Heart left ventricle (tissue), 16 donors: ENCODE data around the gene METTL9. TPM values are rescaled to one million over a fixed set of nuclear protein-coding genes. Genes with fewer than 3 reads are reported as not detected.
"Not testable (repeated sequence)": the region's sequence is repeated elsewhere in the genome, so short reads cannot be mapped to it uniquely, and the experiment has no call there.

ENCODE experiments used
- ATAC-seq, 4 donors: fragments of 200-7000 bp; cut with Tn5 transposase; one replicate each; pipeline ENCODE4 v1.9.1; 2020 to 2022; ENCODE audit warnings: moderate library complexity in 4 of 4, mild to moderate bottlenecking in 3 of 4, moderate number of reproducible peaks in 1 of 4
- DNase-seq, 5 donors: peaks; one replicate each; pipeline ENCODE4 v3.0.0-alpha.2; 2020
- H3K27ac ChIP-seq, 12 donors: fragments of 200-600 bp; sonication (generic) in 4 of 12; one replicate each; pipeline versions ENCODE4 v1.5.0 to v1.8.0; 2016 to 2022; ENCODE audit warnings: mild to moderate bottlenecking in 2 of 12
- H3K27me3 ChIP-seq, 9 donors: fragments of 200-600 bp; sonication (generic) in 2 of 9; one replicate each; pipeline versions ENCODE4 v1.5.1 to v1.8.0; 2016 to 2022; ENCODE audit warnings: mild to moderate bottlenecking in 3 of 9
- H3K36me3 ChIP-seq, 9 donors: fragments of 200-600 bp; sonication (generic) in 2 of 9; one replicate each; pipeline versions ENCODE4 v1.5.0 to v1.8.0; 2018 to 2022; ENCODE audit warnings: mild to moderate bottlenecking in 2 of 9
- H3K4me1 ChIP-seq, 12 donors: fragments of 200-600 bp; sonication (generic) in 4 of 12; one replicate each; pipeline versions ENCODE4 v1.5.0 to v1.8.0; 2016 to 2022; ENCODE audit warnings: mild to moderate bottlenecking in 3 of 12
- H3K4me3 ChIP-seq, 12 donors: fragments of 200-600 bp; sonication (generic) in 4 of 12; one replicate each; pipeline versions ENCODE4 v1.5.0 to v1.8.0; 2017 to 2022; ENCODE audit warnings: mild to moderate bottlenecking in 9 of 12, moderate library complexity in 4 of 12
- H3K9me3 ChIP-seq, 12 donors: fragments of 200-600 bp; sonication (generic) in 4 of 12; one replicate each; pipeline versions ENCODE4 v1.5.0 to v1.8.0; 2016 to 2022; ENCODE audit warnings: mild to moderate bottlenecking in 1 of 12
- POLR2A ChIP-seq, 2 donors: fragments of 450-650 bp; IDR thresholded peaks; one replicate each; pipeline ENCODE4 v1.6.1; 2017; ENCODE audit warnings: antibody characterized with exemption in 2 of 2, mild to moderate bottlenecking in 2 of 2, moderate library complexity in 2 of 2
- WGBS, 4 donors: extraction: QIAGEN DNeasy Blood & Tissue Kit in 2 of 4; methylation state at CpG; one replicate each; pipeline versions ENCODE4 v1.1.5 to v1.1.7; 2013 to 2018; 5-methylcytosine and 5-hydroxymethylcytosine counted together
- intact Hi-C, 10 donors: fragments of 100-400 bp; cut with DNase I; formaldehyde crosslinking; loops; one replicate each; pipeline versions ENCODE4 v1.11.1 to v1.14.2; 2022
- polyA plus RNA-seq, 2 donors: library from polyadenylated mRNA; stranded (reverse); fragments of 200-250 nt; gene quantifications; one replicate each; pipeline ENCODE4 v1.2.3, GENCODE V29; 2013
- total RNA-seq, 9 donors: library from RNA; depleted of rRNA in 2 of 9; stranded (reverse); fragments of >200 nt in 2 of 9; fragmentation: NEBNext Ultra II Directional in 3 of 9; extraction: Animal tissue kit (Norgen Biotek cat#: 25700) in 3 of 9; gene quantifications; one replicate each; pipeline versions ENCODE4 v1.1.0 to v1.2.4, GENCODE V29; 2016 to 2023
- TF ChIP-seq, protein P1 (sequence below), 12 donors: fragments of 200-600 bp; sonication (generic) in 4 of 12; IDR thresholded peaks; one replicate each; pipeline versions ENCODE4 v1.5.0 to v1.8.0; 2018 to 2022; ENCODE audit warnings: antibody characterized with exemption in 12 of 12, mild to moderate bottlenecking in 5 of 12
- donor health status: ischemic (EF 13 %, LVEDD 7.1; RV severe dilation, severe dysfunction).
- donor health status: healthy with polysubstance abuse.
- donor health status: DM: no; HTN: yes; CAD: no.
- donor health status: DM: no; HTN: no; CAD: no.
- donor health status: ischemic (EF 25% LVEDD 6.9; RV normal size, moderate dysfunction).
- donor health status: ischemic (EF 25% LVEDD 5.7; RV mildly dilated, moderate dysfunction).
- donor health status: healthy.
- donor health status: DM: yes; HTN: yes; CAD: no.
- donor health status: ischemic (EF 35%, LVEDD 5.7; RV mildly dilated, moderate dysfunction).
- donor health status: nonischemic (EF 11% LVEDD 7.7; RV severe dilation, severe dysfunction).
- donor health status: DM: yes; HTN: yes; CAD: no.
- donor health status: PGD.
- donor health status: ischemic (EF 29% LVEDD 5.4; RV normal size, mild dysfunction).
- donor health status: nonischemic (EF 23%, LVEDD 6.1; RV moderate dilation, normal function).

The METTL9 gene
- total and polyA plus RNA-seq, 11 donors = 12.2 to 70.6 (median 55.0) TPM

DNA sequence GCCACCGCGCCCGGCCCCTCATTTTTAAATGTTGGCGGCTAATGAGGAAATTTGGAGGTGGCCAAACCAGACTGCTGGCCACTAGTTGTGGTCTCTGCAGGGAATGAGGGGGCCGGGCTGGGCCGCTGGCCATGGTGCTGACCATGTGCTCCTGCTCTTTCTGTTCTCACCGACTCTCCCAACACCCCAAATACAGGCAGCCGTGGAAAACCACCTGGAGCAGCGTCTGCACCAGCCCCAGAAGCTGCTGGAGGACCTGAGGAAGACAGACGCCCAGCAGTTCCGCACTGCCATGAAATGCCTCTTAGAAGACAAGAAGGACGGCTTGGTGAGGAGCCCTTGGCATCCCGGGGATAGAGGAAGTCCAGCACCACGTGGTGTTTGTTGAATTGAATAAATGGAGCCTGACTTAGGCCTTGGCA is 85.7 kb downstream of the METTL9 start:
- Histone ChIP-seq H3K27ac (no peak overlapping the region), H3K4me3 (no peak overlapping the region), H3K27me3 (peaks cover 0 to 7% (median 0%) of the 10 kb centered on the region in 9 donors), H3K4me1 (no peaks in the 10 kb centered on the region), H3K9me3 (peaks cover 0 to 7% (median 0%) of the 10 kb centered on the region in 12 donors), H3K36me3 (no peaks in the 10 kb centered on the region)
- WGBS, 4 donors = 33 to 44% (median 40%) methylated on average over 13 to 14 of the region's 14 CpGs
- no peak for ATAC-seq
- DNase-seq = no peak
- intact Hi-C loops = no loop called here
- TF ChIP-seq POLR2A (IDR thresholded peaks at IDR 0.05) = no peak
- TF ChIP-seq, protein P1, sequence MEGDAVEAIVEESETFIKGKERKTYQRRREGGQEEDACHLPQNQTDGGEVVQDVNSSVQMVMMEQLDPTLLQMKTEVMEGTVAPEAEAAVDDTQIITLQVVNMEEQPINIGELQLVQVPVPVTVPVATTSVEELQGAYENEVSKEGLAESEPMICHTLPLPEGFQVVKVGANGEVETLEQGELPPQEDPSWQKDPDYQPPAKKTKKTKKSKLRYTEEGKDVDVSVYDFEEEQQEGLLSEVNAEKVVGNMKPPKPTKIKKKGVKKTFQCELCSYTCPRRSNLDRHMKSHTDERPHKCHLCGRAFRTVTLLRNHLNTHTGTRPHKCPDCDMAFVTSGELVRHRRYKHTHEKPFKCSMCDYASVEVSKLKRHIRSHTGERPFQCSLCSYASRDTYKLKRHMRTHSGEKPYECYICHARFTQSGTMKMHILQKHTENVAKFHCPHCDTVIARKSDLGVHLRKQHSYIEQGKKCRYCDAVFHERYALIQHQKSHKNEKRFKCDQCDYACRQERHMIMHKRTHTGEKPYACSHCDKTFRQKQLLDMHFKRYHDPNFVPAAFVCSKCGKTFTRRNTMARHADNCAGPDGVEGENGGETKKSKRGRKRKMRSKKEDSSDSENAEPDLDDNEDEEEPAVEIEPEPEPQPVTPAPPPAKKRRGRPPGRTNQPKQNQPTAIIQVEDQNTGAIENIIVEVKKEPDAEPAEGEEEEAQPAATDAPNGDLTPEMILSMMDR (IDR thresholded peaks at IDR 0.05) = no peak

DNA sequence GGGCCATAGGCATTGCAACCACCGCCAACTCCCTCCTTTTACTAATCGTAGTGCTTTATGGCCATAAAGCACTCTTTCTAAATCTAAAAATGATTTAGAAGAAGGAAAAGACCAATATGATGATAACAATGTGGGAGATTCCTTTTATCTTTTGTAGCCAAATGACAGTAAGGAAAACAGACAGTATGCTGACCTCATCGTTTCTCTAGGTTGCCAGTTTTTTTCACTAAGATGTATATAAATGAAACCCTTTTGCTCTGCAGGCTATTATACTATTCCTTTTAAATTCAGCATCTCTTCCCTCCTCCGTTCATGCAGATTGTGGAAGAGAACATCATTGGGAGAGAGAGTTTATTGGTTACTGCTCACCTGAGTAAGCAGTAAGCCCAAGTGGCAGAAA is 89.7 kb downstream of the METTL9 start:
- no peak for ATAC-seq
- H3K4me3 ChIP-seq = no peak overlapping the region
- DNase-seq = no peak
- H3K27ac ChIP-seq = no peak overlapping the region
- WGBS, 4 donors = 62 to 81% (median 78%) methylated on average over 4 of the region's 4 CpGs
- H3K36me3 ChIP-seq = no peaks in the 10 kb centered on the region
- H3K4me1 ChIP-seq = no peaks in the 10 kb centered on the region
- intact Hi-C loops = no loop called here
- H3K27me3 ChIP-seq = peaks cover 0 to 2% (median 0%) of the 10 kb centered on the region in 9 donors
- peaks cover 0 to 7% (median 0%) of the 10 kb centered on the region in 12 donors for H3K9me3 ChIP-seq
- no peak for TF ChIP-seq POLR2A (IDR thresholded peaks at IDR 0.05)
- TF ChIP-seq, protein P1 (IDR thresholded peaks at IDR 0.05) = no peak

DNA sequence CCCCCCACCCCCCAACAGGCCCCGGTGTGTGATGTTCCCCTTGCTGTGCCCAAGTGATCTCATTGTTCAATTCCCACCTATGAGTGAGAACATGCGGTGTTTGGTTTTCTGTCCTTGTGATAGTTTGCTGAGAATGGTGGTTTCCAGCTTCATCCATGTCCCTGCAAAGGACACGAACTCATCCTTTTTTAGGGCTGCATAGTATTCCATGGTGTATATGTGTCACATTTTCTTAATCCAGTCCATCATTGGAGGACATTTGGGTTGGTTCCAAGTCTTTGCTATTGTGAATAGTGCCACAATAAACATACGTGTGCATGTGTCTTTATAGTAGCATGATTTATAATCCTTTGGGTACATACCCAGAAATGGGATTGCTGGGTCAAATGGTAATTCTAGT is 91.6 kb downstream of the METTL9 start:
- H3K4me1 ChIP-seq, DNase-seq, H3K27ac ChIP-seq, ATAC-seq, H3K27me3 ChIP-seq, intact Hi-C loops, H3K36me3 ChIP-seq, H3K9me3 ChIP-seq, H3K4me3 ChIP-seq: not testable (repeated sequence)
- WGBS, 4 donors = 78 to 85% (median 84%) methylated on average over 4 of the region's 4 CpGs

DNA sequence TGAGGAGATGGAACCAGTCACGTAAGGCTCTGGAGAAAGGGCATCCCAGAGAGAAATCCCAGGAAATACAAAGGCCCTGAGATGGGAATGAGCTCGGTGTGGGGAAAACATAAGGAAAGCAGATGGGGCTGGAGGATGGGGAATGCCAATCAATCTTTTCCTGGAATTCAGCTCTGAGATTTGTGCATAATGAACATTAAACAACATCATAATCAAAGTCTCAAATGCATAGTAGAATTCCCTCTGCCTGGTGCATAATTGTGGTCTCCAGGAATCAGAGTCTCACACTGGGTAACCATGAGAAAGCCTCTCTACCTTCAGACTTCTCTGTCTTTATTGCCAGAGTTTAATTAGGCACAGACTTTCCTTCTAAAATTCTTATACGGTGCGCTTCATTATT is 95.2 kb downstream of the METTL9 start:
- H3K27me3 ChIP-seq = no peaks in the 10 kb centered on the region
- no peaks in the 10 kb centered on the region for H3K9me3 ChIP-seq
- no peak overlapping the region for H3K4me3 ChIP-seq
- DNase-seq (no peak), ATAC-seq (no peak)
- 82 to 86% (median 85%) methylated on average over 4 of the region's 4 CpGs for WGBS, 4 donors
- no peak overlapping the region for H3K27ac ChIP-seq
- H3K36me3 ChIP-seq = no peaks in the 10 kb centered on the region
- TF ChIP-seq, protein P1 (IDR thresholded peaks at IDR 0.05) = no peak
- no peak for TF ChIP-seq POLR2A (IDR thresholded peaks at IDR 0.05)
- intact Hi-C loops = no loop called here
- H3K4me1 ChIP-seq = peaks cover 0 to 8% (median 0%) of the 10 kb centered on the region in 12 donors

DNA sequence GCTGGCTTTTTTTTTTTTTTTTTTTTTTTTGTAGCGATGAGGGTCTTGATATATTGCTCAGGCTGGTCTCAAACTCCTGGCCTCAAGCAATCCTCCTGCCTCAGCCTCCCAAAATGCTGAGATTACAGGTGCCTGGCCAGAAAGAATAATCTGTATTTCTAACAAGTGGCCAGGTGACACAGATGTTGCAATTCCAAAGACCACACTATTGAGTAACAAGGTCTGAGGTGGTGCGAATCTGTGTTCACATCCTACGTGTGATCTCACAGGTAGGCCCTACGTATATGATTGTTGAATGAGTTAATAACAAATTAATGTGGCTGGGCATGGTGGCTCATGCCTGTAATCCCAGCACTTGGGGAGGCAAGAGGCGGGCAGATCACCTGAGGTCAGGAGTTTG is 97.7 kb downstream of the METTL9 start:
- intact Hi-C loops = no loop called here
- WGBS, 4 donors = 82 to 95% (median 91%) methylated on average over 5 of the region's 5 CpGs

More for the DNA sequence above, 97.7 kb downstream of the METTL9 start:
- DNase-seq (no peak), ATAC-seq (no peak)
- H3K27ac ChIP-seq = no peak overlapping the region
- peaks cover 0 to 8% (median 0%) of the 10 kb centered on the region in 12 donors for H3K4me1 ChIP-seq
- H3K4me3 ChIP-seq = no peak overlapping the region
- H3K9me3 ChIP-seq = no peaks in the 10 kb centered on the region
- no peaks in the 10 kb centered on the region for H3K36me3 ChIP-seq
- no peak for TF ChIP-seq POLR2A (IDR thresholded peaks at IDR 0.05)
- TF ChIP-seq, protein P1 (IDR thresholded peaks at IDR 0.05) = no peak
- no peaks in the 10 kb centered on the region for H3K27me3 ChIP-seq
